KOPT-K1 (cell line): ENCODE results near the gene RUNX1.

Experiments
- H3K27ac ChIP-seq: fragments of 200-600 bp; sonication (generic); 2 replicates; pipeline ENCODE4 v1.5.1; 2016; ENCODE audit warnings: antibody characterized with exemption, mild to moderate bottlenecking, low read depth, low read length; ENCODE audit not compliant: poor library complexity, severe bottlenecking
- H3K36me3 ChIP-seq: fragments of 200-600 bp; sonication (generic); 2 replicates; pipeline ENCODE4 v1.5.1; 2017; ENCODE audit warnings: antibody characterized with exemption, mild to moderate bottlenecking, low read length, moderate library complexity; ENCODE audit not compliant: insufficient read depth
- H3K9me3 ChIP-seq: fragments of 200-600 bp; sonication (generic); 2 replicates; pipeline ENCODE4 v1.5.1; 2017; ENCODE audit warnings: antibody characterized with exemption, low read length, mild to moderate bottlenecking; ENCODE audit not compliant: insufficient read depth, poor library complexity, severe bottlenecking

The RUNX1 gene

GRCh38 chr21:34859976-34860653 is 189.0 kb downstream of the RUNX1 start:
- Histone ChIP-seq H3K9me3 (no peaks in the 10 kb centered on the region), H3K27ac (no peak overlapping the region), H3K36me3 (peaks cover 100% of the 10 kb centered on the region)

- H3K36me3 ChIP-seq = peaks cover 100% of the 10 kb centered on the region
- H3K27ac ChIP-seq = no peak overlapping the region
- H3K9me3 ChIP-seq = no peaks in the 10 kb centered on the region
These were observed 190.5 kb downstream of the RUNX1 start for GRCh38 chr21:34858559-34858958.

- no peak overlapping the region for H3K27ac ChIP-seq
- peaks cover 100% of the 10 kb centered on the region for H3K36me3 ChIP-seq
- no peaks in the 10 kb centered on the region for H3K9me3 ChIP-seq
These were observed 191.2 kb downstream of the RUNX1 start for GRCh38 chr21:34857874-34858273.

GRCh38 chr21:34857122-34857713 is 191.9 kb downstream of the RUNX1 start:
- Histone ChIP-seq H3K36me3 (peaks cover 100% of the 10 kb centered on the region), H3K9me3 (no peaks in the 10 kb centered on the region), H3K27ac (no peak overlapping the region)

- H3K27ac ChIP-seq = no peak overlapping the region
- H3K9me3 ChIP-seq = no peaks in the 10 kb centered on the region
- H3K36me3 ChIP-seq = peaks cover 98% of the 10 kb centered on the region
These were observed 196.7 kb downstream of the RUNX1 start for GRCh38 chr21:34852448-34852847.

GRCh38 chr21:34850166-34850690 is 198.9 kb downstream of the RUNX1 start:
- H3K27ac ChIP-seq = no peak overlapping the region
- peaks cover 98% of the 10 kb centered on the region for H3K36me3 ChIP-seq
- H3K9me3 ChIP-seq = no peaks in the 10 kb centered on the region

- H3K27ac ChIP-seq = no peak overlapping the region
- peaks cover 98% of the 10 kb centered on the region for H3K36me3 ChIP-seq
These were observed 202.4 kb downstream of the RUNX1 start for GRCh38 chr21:34846601-34847112.

GRCh38 chr21:34845521-34846451 is 203.3 kb downstream of the RUNX1 start:
- Histone ChIP-seq H3K36me3 (peaks cover 98% of the 10 kb centered on the region), H3K9me3 (no peaks in the 10 kb centered on the region), H3K27ac (no peak overlapping the region)

More at GRCh38 chr21:34846601-34847112, 202.4 kb downstream of the RUNX1 start:
- no peaks in the 10 kb centered on the region for H3K9me3 ChIP-seq

- no peak overlapping the region for H3K27ac ChIP-seq
These were observed 204.2 kb downstream of the RUNX1 start for GRCh38 chr21:34844924-34845238.

GRCh38 chr21:34844013-34844923 is 204.8 kb downstream of the RUNX1 start:
- H3K36me3 ChIP-seq = peaks cover 98% of the 10 kb centered on the region
- H3K27ac ChIP-seq = no peak overlapping the region
- H3K9me3 ChIP-seq = no peaks in the 10 kb centered on the region

More at GRCh38 chr21:34844924-34845238, 204.2 kb downstream of the RUNX1 start:
- Histone ChIP-seq H3K36me3 (peaks cover 98% of the 10 kb centered on the region), H3K9me3 (no peaks in the 10 kb centered on the region)

- H3K36me3 ChIP-seq = peaks cover 100% of the 10 kb centered on the region
- H3K9me3 ChIP-seq = no peaks in the 10 kb centered on the region
- H3K27ac ChIP-seq = no peak overlapping the region
These were observed 205.5 kb downstream of the RUNX1 start for GRCh38 chr21:34843562-34843961.

- Histone ChIP-seq H3K36me3 (peaks cover 100% of the 10 kb centered on the region), H3K27ac (no peak overlapping the region), H3K9me3 (no peaks in the 10 kb centered on the region)
These were observed 207.9 kb downstream of the RUNX1 start for GRCh38 chr21:34841154-34841553.

- Histone ChIP-seq H3K9me3 (no peaks in the 10 kb centered on the region), H3K27ac (no peak overlapping the region), H3K36me3 (peaks cover 100% of the 10 kb centered on the region)
These were observed 208.4 kb downstream of the RUNX1 start for GRCh38 chr21:34840693-34841092.
